ENCODE results near the gene NEK4.
A peak's percentile ranks its signal among the peaks of the same experiment; 100 is the strongest.

NEK4 gene

DNA sequence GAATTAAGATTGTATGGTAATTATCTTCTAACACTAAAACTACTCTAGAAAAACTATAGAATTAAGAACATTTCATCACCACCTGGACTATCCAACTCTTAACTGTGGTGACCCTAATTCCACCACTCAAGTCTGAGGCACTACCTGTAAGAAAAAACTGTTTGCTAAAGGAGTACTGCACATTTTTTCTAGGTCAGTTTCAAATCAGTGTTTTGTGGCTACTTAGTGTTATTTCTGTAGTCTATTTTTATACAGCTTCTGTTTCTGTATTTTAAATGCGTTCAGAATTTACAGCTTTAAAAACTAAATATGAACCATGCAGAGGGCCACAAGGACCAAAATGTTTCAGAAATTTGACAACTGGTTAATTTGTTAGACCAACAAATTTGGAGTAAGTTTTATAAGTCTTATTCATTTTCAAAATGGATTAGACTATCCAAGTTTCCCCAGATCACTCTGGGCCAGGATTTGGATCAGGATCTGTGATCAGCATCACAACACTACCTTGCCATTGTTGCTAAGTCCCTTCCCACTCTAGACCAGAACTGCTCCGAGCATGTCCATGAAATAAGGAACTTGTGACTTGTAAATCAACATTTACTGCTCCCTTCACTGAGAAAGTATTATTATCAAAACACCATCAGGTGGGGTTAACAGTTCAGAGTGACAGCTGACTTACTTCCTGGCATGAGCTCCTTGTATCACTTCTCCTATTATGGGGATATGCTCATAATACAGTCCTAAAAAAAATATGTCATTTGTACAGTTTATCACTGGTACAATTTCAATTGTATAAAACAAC is 73.7 kb downstream of the NEK4 start:
- DNase-seq (ENCODE audit: low read depth) = no peak

DNA sequence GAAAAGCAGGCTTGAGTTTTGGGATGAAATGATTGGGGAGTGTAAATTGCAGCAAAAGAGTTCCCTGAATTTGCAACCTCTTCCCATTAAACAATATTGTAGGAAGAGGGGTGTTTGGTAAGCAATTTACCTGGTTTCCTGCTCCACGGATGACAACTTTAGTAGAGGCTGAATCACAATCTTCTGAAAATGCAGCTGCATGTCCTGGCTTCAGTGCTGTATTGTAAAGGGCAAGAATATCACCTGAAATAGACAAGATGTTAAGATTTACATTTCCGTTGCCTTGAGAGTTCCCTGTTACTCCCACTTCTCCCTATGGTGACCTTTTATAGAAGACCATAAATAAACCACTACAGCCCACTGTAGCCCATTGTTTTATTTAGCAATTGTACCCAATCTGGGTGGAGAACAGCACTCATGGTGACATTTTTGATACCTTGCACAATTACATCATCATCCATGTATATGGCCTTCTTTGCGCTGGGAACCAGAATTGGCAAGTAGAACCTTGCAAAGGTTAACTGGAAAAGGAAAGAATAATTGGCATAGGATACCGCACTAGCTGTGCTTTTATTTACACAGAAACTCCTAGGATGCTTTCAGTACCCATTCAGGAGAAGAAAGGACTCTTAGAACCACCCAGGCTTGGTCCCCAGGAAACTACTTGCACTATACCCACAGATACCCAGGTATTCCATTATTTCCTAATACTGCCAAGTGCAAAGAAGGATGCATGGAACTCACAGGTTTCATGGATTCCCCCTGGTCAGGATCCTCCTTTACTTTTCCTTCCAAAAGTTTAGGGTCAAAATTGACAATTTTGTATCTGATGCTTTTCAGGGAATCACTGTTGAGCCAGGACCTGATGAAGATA is 74.7 kb downstream of the NEK4 start:
- no peak for DNase-seq (ENCODE audit: low read depth)

- peak; percentile 67 for DNase-seq (ENCODE audit: low read depth)
Observed at GRCh38 chr3:52694528-52695189, 76.1 kb downstream of the NEK4 start.

DNA sequence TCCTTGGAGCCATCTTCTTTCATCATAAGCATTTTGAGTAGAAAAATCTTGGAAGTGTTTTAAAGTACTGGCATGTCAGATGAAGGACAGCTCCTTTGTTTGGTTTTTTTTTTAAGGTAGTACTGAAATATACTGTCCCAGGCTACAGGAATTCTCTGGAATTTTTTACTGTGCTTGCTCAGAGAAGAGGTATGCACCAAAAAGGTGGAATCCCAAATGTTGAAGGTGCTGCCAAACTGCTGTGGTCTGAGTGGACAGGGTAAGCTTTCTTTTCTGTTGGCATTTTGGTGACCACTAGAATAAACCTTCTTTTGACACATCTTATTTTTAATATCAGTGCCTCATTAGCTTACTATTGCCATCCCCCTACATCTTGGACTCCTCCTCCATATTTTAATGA is 77.7 kb downstream of the NEK4 start:
- DNase-seq (ENCODE audit: low read depth) = no peak

DNA sequence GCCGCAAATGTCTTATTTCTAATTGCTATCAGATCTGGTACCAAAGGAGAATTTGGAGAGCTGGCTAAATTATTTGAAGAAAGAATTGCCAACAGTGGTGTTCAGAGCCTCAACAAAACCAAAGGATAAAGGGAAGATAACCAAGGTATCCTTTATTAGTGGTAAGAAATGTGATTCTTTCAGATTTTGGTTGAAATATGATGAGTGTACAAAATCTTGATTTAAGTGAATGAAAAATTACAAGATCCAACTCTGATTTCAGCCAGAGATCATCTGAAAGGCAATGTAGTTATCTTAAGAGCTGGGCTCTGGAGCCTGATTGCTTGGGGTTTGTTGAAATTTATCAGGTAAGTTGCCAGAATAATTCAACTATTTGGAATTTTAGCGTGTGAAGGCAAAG is 80.2 kb downstream of the NEK4 start:
- no peak for DNase-seq (ENCODE audit: low read depth)

DNA sequence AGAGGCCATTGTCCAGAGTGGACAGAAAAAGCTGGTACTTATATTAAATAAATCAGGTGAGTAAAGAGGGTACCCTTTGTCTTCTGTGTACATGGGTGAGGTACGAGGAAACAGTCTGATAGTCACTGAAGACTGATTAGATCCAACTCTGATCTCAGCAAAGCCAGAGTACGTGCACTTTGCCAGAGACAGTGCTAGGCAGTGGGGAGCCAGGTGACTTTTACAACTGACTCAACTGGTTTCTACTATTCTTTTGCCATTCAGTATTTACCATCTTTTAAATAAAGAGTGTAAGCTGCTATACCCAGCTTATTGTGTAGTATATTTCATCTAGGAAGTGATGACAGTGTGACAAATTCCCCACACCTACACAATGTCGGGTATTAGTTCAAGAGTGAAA is 81.6 kb downstream of the NEK4 start:
- no peak for DNase-seq (ENCODE audit: low read depth)

DNA sequence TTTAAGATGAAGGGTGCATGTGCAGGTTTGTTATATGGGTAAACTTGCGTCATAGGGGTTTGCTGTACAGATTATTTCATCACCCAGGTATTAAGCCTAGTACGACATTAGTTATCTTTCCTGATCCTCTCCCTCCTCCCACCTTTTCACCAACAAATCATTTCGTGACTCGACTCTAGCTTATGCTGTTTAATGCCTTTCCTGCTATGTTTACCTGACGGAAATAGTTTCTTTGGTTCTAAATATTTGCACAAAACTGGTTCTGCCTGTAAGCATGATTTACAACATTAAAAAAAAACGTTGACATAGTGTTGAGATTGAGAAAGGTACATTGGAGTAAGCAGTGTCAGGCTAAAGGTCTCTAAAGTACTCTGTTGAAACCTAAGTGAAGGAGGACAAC is 82.5 kb downstream of the NEK4 start:
- peak; percentile 34 for DNase-seq (ENCODE audit: low read depth)

- peak; percentile 94 for DNase-seq (ENCODE audit: low read depth)
Observed at GRCh38 chr3:52685709-52686691, 84.7 kb downstream of the NEK4 start, which contains the start of the genes GNL3 and PBRM1. GNL3 (plus strand) TSS chr3:52686032; CDS start chr3:52686093, 61 bp downstream. PBRM1 (minus strand) TSS chr3:52685913.

DNA sequence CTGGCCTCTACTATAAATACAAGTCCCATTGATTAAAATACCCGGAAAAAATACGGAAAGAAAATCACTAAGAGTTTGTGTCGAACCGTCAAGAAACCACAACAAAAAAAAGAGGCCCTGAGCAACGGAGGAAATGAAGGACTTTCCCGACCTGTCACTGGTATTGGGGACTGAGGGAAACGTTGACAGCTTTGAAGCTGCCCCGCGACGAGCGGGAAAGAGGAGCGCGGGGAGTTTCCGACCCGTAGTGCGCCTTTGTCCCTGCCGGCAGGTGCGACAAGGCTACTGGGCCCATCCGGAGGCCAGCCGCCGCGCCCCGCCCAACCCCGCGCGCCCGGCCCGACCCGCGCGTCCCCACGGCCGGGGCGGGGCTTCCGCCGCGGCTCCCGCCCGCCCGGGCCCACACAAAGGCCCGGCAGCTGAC is 85.4 kb downstream of the NEK4 start:
- DNase-seq (ENCODE audit: low read depth) = no peak

- no peak for DNase-seq (ENCODE audit: low read depth)
Observed at GRCh38 chr3:52684184-52684583, 86.6 kb downstream of the NEK4 start.

GRCh38 chr3:52683611-52684010 is 87.1 kb downstream of the NEK4 start:
- no peak for DNase-seq (ENCODE audit: low read depth)

GRCh38 chr3:52682016-52682415 is 88.7 kb downstream of the NEK4 start:
- peak; percentile 78 for DNase-seq (ENCODE audit: low read depth)

GRCh38 chr3:52681596-52681995 is 89.1 kb downstream of the NEK4 start:
- no peak for DNase-seq (ENCODE audit: low read depth)

DNA sequence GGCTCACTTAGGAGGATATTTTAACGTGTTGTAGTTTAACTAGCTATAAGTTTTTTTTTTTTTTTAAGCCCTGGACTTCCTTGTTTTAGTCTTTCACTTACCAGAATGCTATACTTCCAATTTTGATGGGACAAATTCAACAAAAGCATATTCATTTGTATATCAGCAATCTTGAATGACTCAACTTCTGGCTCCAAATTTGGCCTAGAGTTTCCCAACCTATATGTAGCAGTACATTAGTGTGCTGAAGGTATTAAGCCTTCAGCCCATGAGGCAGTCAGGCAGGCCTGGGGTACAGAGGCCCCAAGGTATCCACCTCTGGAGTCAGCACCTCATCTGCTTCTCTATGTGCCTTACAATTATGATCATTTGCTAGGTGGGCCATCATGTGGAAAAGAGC is 90.9 kb downstream of the NEK4 start:
- peak; percentile 55 for DNase-seq (ENCODE audit: low read depth)

DNA sequence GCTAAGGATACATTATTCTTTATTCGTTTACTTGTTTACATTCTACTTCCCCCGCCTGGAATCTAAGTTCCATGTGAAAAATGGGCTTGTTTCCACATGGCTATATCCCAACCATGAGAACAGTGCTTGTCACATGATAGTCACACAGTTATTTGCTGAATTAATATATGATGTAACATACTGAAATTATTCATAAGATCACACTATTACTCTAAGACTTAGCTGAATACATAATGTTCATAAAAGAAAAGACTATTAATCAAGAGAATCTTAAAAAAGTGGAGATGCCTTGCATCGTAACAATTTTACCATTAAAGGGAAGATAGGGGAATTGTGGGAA is 91.6 kb downstream of the NEK4 start:
- DNase-seq (ENCODE audit: low read depth) = no peak

DNA sequence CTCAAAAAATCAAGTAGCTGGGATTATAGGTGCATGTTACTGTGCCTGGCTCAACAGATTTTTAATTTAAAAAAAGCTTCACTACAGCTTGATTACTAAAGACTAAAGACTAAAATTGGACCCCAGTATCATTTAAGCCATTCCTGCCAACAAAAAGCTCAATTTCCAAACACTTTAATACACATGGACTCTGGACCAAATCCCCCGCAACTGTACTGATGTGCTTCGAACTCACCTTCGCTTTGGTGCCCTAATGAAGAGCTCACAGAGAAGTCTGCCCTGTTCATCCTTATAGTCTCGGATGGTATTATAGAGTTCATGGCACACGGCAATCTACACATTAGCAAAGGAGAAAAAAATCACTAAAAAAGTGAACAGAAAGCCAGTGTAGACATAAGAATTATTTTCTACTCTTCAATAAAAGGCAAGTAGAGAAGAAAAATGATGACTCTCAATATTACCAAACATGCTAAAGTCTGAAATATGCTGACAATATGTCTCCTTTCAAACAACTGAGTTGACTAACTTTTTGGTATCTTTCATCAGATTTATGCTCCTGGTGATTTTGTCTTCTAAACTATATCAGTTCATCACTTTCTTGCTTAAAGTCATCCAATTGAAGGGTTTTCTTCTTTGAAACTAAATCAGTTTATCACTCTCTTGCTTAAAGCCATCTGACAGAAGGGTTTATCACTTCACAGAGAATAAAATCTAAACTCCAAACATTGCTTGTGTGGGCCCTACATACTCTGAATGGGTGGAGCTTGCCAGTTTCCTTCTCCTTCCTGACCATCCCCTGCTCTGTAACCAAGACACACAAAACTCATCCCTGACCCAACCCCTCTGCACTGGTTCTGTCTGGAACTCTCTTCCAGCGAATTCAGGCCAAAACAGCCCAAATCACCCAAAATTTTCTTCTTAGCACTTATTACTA is 92.2 kb downstream of the NEK4 start:
- no peak for DNase-seq (ENCODE audit: low read depth)

DNA sequence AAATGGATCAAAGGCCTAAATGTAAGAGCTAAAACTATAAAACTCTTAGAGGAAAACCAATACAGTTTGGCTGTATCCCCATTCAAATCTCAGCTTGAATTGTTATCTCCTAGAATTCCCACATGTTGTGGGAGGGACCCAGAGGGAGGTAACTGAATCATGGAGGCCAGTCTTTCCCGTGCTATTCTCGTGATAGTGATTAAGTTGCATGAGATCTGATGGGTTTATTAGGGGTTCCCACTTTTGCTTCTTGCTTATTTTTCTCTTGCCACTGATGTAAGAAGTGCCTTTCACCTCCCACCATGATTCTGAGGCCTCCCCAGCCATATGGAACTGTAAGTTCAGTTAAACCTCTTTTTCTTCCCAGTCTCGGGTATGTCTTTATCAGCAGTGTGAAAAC is 94.5 kb downstream of the NEK4 start:
- peak; percentile 55 for DNase-seq (ENCODE audit: low read depth)

- no peak for DNase-seq (ENCODE audit: low read depth)
Observed at GRCh38 chr3:52671676-52672075, 99.1 kb downstream of the NEK4 start.

DNA sequence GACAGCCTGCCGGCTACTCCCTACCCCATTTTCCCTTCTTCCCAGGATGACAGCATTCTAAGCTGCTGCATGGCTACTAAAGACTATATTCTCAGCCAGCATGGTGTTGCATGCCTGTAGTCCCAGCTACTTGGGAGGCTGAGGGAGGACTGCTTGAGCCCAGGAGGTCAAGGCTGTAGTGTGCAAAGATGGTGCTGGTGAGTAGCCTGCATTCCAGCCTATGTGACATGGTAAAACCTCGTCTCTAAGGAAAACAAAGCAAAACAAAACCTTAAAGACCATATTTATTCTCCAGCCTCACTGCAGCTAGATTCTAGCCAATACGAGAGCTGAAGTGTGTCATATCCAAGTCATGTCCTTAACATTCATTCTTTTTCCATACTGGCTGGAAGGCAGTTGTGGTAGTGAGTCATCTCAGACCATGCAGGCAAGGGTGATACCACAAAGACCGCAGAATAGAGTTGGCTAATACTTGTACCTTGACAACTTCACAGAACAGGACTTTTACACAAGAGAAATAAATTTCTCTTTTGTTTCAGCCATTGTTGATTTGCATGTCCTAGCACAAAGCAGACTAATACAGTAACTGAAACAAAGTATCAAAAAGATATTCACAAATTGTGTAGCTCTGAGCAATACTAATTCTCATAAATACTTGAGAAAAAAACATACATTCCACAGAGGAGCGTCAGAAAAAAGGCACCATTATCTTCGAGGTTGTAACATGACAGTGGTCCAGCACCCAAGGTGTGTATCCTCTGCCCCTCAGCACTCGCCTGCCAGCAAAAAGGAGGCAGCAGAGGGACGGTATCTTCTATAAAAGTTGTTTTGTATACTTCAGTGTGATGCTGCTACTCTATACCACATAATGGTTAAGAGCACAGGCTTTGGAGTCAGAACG is 99.9 kb downstream of the NEK4 start:
- DNase-seq (ENCODE audit: low read depth) = peak; percentile 100
